GM12865 (cell line): ENCODE measurements around the gene CA9.
A peak's percentile ranks its signal among the peaks of the same experiment; 100 is the strongest.

Experiments used
- DNase-seq: peaks from one replicate; pipeline ENCODE4 v3.0.0; 2010; ENCODE audit warnings: low read depth
- H3K4me3 ChIP-seq: 2 replicates; pipeline ENCODE4 v1.5.1; 2011; ENCODE audit warnings: mild to moderate bottlenecking, low read depth, low read length, control low read depth
- TF ChIP-seq, protein P1 (sequence below): IDR thresholded peaks from 2 replicates; pipeline ENCODE4 v1.5.1; 2011; ENCODE audit warnings: low read length, control low read depth, low read depth, inconsistent platforms; ENCODE audit not compliant: insufficient read depth; ENCODE audit errors: missing control alignments

Gene CA9

DNA sequence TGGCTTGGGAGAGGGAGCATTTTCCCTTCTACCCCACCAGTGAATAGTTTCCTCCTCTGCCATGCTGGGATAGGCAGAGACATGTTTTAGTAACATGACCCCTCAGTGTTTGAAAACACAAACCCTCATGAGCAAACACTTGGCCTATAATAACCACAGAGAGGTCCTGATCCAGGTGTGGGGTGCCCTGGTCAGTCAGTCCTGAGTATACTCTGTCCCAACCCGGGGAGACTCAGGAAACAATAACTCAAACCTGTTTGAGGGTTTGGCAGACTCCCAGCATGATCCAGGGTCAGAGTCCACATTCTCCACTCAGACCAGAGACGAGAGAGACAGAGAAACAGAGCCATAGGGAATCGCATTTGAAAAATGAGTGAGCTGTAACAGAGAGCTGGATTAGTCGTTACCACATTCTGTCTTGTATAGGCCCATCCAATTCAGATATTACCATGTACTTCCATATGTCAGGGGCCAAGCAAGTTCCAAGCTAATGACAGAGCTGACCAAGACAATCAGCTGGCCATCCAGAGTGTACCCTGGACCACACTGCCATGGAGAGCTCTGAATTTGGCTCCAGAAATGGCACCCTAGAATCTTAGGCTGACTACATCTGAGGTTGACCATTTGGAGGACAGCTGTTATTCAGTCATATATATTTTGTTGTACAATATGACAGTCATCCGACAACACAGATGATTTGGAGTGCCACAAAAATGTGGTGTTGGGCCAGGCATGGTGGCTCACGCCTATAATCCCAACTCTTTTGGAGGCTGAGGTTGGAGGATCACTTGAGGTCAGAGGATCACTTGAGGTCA, 4.2 kb upstream of the CA9 start:
- no peak overlapping the region for H3K4me3 ChIP-seq
- no peak for DNase-seq
- TF ChIP-seq, protein P1, sequence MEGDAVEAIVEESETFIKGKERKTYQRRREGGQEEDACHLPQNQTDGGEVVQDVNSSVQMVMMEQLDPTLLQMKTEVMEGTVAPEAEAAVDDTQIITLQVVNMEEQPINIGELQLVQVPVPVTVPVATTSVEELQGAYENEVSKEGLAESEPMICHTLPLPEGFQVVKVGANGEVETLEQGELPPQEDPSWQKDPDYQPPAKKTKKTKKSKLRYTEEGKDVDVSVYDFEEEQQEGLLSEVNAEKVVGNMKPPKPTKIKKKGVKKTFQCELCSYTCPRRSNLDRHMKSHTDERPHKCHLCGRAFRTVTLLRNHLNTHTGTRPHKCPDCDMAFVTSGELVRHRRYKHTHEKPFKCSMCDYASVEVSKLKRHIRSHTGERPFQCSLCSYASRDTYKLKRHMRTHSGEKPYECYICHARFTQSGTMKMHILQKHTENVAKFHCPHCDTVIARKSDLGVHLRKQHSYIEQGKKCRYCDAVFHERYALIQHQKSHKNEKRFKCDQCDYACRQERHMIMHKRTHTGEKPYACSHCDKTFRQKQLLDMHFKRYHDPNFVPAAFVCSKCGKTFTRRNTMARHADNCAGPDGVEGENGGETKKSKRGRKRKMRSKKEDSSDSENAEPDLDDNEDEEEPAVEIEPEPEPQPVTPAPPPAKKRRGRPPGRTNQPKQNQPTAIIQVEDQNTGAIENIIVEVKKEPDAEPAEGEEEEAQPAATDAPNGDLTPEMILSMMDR: no peak

DNA sequence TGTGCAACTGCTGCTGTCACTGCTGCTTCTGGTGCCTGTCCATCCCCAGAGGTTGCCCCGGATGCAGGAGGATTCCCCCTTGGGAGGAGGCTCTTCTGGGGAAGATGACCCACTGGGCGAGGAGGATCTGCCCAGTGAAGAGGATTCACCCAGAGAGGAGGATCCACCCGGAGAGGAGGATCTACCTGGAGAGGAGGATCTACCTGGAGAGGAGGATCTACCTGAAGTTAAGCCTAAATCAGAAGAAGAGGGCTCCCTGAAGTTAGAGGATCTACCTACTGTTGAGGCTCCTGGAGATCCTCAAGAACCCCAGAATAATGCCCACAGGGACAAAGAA, 265 bp downstream of the CA9 start:
- H3K4me3 ChIP-seq: no peak overlapping the region; the same call in 1 of the 2 replicates
- TF ChIP-seq, protein P1: no peak
- DNase-seq: no peak

DNA sequence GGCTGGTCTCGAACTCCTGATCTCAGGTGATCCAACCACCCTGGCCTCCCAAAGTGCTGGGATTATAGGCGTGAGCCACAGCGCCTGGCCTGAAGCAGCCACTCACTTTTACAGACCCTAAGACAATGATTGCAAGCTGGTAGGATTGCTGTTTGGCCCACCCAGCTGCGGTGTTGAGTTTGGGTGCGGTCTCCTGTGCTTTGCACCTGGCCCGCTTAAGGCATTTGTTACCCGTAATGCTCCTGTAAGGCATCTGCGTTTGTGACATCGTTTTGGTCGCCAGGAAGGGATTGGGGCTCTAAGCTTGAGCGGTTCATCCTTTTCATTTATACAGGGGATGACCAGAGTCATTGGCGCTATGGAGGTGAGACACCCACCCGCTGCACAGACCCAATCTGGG, 1.5 kb downstream of the CA9 start:
- TF ChIP-seq, protein P1: no peak
- DNase-seq: no peak
- H3K4me3 ChIP-seq: no peak overlapping the region

DNA sequence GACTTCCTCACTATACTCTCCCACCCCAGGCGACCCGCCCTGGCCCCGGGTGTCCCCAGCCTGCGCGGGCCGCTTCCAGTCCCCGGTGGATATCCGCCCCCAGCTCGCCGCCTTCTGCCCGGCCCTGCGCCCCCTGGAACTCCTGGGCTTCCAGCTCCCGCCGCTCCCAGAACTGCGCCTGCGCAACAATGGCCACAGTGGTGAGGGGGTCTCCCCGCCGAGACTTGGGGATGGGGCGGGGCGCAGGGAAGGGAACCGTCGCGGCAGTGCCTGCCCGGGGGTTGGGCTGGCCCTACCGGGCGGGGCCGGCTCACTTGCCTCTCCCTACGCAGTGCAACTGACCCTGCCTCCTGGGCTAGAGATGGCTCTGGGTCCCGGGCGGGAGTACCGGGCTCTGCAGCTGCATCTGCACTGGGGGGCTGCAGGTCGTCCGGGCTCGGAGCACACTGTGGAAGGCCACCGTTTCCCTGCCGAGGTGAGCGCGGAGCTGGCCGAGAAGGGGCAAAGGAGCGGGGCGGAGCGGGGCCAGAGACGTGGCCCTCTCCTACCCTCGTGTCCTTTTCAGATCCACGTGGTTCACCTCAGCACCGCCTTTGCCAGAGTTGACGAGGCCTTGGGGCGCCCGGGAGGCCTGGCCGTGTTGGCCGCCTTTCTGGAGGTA, 2.1 kb downstream of the CA9 start:
- TF ChIP-seq, protein P1: no peak
- DNase-seq: no peak

DNA sequence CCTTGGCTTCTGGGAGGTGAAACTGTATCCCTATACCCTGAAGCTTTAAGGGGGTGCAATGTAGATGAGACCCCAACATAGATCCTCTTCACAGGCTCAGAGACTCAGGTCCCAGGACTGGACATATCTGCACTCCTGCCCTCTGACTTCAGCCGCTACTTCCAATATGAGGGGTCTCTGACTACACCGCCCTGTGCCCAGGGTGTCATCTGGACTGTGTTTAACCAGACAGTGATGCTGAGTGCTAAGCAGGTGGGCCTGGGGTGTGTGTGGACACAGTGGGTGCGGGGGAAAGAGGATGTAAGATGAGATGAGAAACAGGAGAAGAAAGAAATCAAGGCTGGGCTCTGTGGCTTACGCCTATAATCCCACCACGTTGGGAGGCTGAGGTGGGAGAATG, 5.4 kb downstream of the CA9 start:
- TF ChIP-seq, protein P1: no peak
- H3K4me3 ChIP-seq: no peak overlapping the region
- no peak for DNase-seq

More for the DNA sequence above, 2.1 kb downstream of the CA9 start:
- H3K4me3 ChIP-seq: peak overlapping the region; percentile 33

DNA sequence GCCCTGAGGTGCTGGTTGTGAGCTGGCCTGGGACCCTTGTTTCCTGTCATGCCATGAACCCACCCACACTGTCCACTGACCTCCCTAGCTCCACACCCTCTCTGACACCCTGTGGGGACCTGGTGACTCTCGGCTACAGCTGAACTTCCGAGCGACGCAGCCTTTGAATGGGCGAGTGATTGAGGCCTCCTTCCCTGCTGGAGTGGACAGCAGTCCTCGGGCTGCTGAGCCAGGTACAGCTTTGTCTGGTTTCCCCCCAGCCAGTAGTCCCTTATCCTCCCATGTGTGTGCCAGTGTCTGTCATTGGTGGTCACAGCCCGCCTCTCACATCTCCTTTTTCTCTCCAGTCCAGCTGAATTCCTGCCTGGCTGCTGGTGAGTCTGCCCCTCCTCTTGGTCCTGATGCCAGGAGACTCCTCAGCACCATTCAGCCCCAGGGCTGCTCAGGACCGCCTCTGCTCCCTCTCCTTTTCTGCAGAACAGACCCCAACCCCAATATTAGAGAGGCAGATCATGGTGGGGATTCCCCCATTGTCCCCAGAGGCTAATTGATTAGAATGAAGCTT, 6.1 kb downstream of the CA9 start:
- no peak overlapping the region for H3K4me3 ChIP-seq
- no peak for DNase-seq
- TF ChIP-seq, protein P1: no peak
